ENCODE results near the gene RGL1. TPM values are rescaled to one million over a fixed set of nuclear protein-coding genes. Genes with fewer than 3 reads are reported as not detected.

The RGL1 gene
- total RNA-seq, 1 experiment from 2014 or later = 2.1 TPM

DNA sequence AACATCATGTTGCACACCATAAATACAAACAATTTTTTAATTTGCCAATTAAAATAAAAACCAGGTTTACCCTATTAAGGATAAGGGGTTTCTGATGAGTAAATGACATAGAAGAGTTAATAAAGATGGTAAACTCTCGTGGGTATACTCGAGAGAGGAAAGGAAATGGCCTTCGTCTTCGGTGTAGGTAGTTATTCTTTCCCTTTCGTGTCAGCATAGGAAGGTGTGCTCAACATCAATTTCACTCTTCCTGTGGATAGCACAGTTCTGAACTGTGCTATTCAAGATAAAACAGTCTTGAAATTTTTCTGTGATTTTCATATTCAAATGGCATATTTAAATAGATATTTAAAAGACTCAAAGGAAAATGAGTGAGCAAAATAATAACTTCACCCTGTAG lies 98.2 kb downstream of the RGL1 start:
- Mint-ChIP-seq H3K4me1 (ENCODE audit: insufficient read depth, unreplicated experiment) (no peaks in the 10 kb centered on the region), H3K27ac (ENCODE audit: low read depth, unreplicated experiment) (no peak overlapping the region), H3K4me3 (ENCODE audit: unreplicated experiment) (no peak overlapping the region), H3K27me3 (ENCODE audit: insufficient read depth, unreplicated experiment) (no peaks in the 10 kb centered on the region), H3K9me3 (ENCODE audit: unreplicated experiment) (no peaks in the 10 kb centered on the region), H3K36me3 (ENCODE audit: insufficient read depth, unreplicated experiment) (no peaks in the 10 kb centered on the region)
- ChIA-PET CTCF (interaction anchor here (0.6 to 4.9 kb wide), 4 partner anchors 10 to 247 kb away, joined by 3 to 29 read pairs (median 5); no protein-coding TSS in a partner anchor), POLR2A (no interaction called here)
- DNase-seq (ENCODE audit: unreplicated experiment) = no peak
- BruUV-seq (replicated peaks) = no TSS peak
- TF ChIP-seq, protein P1, sequence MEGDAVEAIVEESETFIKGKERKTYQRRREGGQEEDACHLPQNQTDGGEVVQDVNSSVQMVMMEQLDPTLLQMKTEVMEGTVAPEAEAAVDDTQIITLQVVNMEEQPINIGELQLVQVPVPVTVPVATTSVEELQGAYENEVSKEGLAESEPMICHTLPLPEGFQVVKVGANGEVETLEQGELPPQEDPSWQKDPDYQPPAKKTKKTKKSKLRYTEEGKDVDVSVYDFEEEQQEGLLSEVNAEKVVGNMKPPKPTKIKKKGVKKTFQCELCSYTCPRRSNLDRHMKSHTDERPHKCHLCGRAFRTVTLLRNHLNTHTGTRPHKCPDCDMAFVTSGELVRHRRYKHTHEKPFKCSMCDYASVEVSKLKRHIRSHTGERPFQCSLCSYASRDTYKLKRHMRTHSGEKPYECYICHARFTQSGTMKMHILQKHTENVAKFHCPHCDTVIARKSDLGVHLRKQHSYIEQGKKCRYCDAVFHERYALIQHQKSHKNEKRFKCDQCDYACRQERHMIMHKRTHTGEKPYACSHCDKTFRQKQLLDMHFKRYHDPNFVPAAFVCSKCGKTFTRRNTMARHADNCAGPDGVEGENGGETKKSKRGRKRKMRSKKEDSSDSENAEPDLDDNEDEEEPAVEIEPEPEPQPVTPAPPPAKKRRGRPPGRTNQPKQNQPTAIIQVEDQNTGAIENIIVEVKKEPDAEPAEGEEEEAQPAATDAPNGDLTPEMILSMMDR (IDR thresholded peaks at IDR 0.05; ENCODE audit: unreplicated experiment) = no peak
- intact Hi-C loops (cut with micrococcal nuclease) = no loop called here

- no peak overlapping the region for H3K27ac Mint-ChIP-seq (ENCODE audit: low read depth, unreplicated experiment)
- H3K9me3 Mint-ChIP-seq (ENCODE audit: unreplicated experiment) = no peaks in the 10 kb centered on the region
- H3K4me1 Mint-ChIP-seq (ENCODE audit: insufficient read depth, unreplicated experiment) = no peaks in the 10 kb centered on the region
- intact Hi-C loops (cut with micrococcal nuclease) = no loop called here
- ChIA-PET CTCF (interaction anchor here (0.6 to 1.2 kb wide), 4 partner anchors 10 to 220 kb away, joined by 3 to 4 read pairs (median 4); no protein-coding TSS in a partner anchor), POLR2A (interaction anchor here (0.6 kb wide), 1 partner anchor 396 kb away, joined by 3 read pairs; no protein-coding TSS in a partner anchor)
- no TSS peak for BruUV-seq (replicated peaks)
- DNase-seq (ENCODE audit: unreplicated experiment) = no peak
- TF ChIP-seq, protein P1 (IDR thresholded peaks at IDR 0.05; ENCODE audit: unreplicated experiment) = no peak
- no peaks in the 10 kb centered on the region for H3K36me3 Mint-ChIP-seq (ENCODE audit: insufficient read depth, unreplicated experiment)
- no peak overlapping the region for H3K4me3 Mint-ChIP-seq (ENCODE audit: unreplicated experiment)
- no peaks in the 10 kb centered on the region for H3K27me3 Mint-ChIP-seq (ENCODE audit: insufficient read depth, unreplicated experiment)
These were observed 100.7 kb downstream of the RGL1 start for GRCh38 chr1:183905508-183906113.

- TF ChIP-seq, protein P1 (IDR thresholded peaks at IDR 0.05; ENCODE audit: unreplicated experiment) = no peak
- BruUV-seq (replicated peaks) = no TSS peak
- intact Hi-C loops (cut with micrococcal nuclease) = no loop called here
- Mint-ChIP-seq H3K27me3 (ENCODE audit: insufficient read depth, unreplicated experiment) (no peaks in the 10 kb centered on the region), H3K36me3 (ENCODE audit: insufficient read depth, unreplicated experiment) (no peaks in the 10 kb centered on the region), H3K4me3 (ENCODE audit: unreplicated experiment) (no peak overlapping the region), H3K9me3 (ENCODE audit: unreplicated experiment) (no peaks in the 10 kb centered on the region), H3K27ac (ENCODE audit: low read depth, unreplicated experiment) (no peak overlapping the region), H3K4me1 (ENCODE audit: insufficient read depth, unreplicated experiment) (no peaks in the 10 kb centered on the region)
- ChIA-PET CTCF (interaction anchor here (0.6 to 4.1 kb wide), 6 partner anchors 9 to 785 kb away, joined by 3 to 18 read pairs (median 8); no protein-coding TSS in a partner anchor), POLR2A (interaction anchor here (0.7 to 1.0 kb wide), 2 partner anchors 9 to 35 kb away, joined by 3 read pairs; no protein-coding TSS in a partner anchor)
- DNase-seq (ENCODE audit: unreplicated experiment) = no peak
These were observed 102.2 kb downstream of the RGL1 start for GRCh38 chr1:183907070-183907469.

GRCh38 chr1:183908079-183908478 lies 103.2 kb downstream of the RGL1 start:
- intact Hi-C loops (cut with micrococcal nuclease) = no loop called here
- no peak for DNase-seq (ENCODE audit: unreplicated experiment)
- TF ChIP-seq, protein P1 (IDR thresholded peaks at IDR 0.05; ENCODE audit: unreplicated experiment) = no peak
- Mint-ChIP-seq H3K27me3 (ENCODE audit: insufficient read depth, unreplicated experiment) (no peaks in the 10 kb centered on the region), H3K9me3 (ENCODE audit: unreplicated experiment) (no peaks in the 10 kb centered on the region), H3K27ac (ENCODE audit: low read depth, unreplicated experiment) (no peak overlapping the region), H3K4me1 (ENCODE audit: insufficient read depth, unreplicated experiment) (no peaks in the 10 kb centered on the region), H3K4me3 (ENCODE audit: unreplicated experiment) (no peak overlapping the region), H3K36me3 (ENCODE audit: insufficient read depth, unreplicated experiment) (no peaks in the 10 kb centered on the region)
- ChIA-PET POLR2A (interaction anchor here (1.4 kb wide), 1 partner anchor 24 kb away, joined by 3 read pairs; no protein-coding TSS in a partner anchor), CTCF (interaction anchor here (0.6 to 4.1 kb wide), 7 partner anchors 8 to 281 kb away, joined by 3 to 18 read pairs (median 5); no protein-coding TSS in a partner anchor)
- no TSS peak for BruUV-seq (replicated peaks)

Data from MCF 10A (cell line).